HG03097 (cell line): Measurements from ENCODE around the gene DESI1.
"Not testable (repeated sequence)": the region's sequence is repeated elsewhere in the genome, so short reads cannot be mapped to it uniquely, and the experiment has no call there.

ENCODE experiments used
- ATAC-seq: cut with Tn5 transposase; IDR thresholded peaks from one replicate; pipeline ENCODE4 v1.9.1; 2021; ENCODE audit not compliant: unreplicated experiment, low FRiP score

Gene DESI1

DNA sequence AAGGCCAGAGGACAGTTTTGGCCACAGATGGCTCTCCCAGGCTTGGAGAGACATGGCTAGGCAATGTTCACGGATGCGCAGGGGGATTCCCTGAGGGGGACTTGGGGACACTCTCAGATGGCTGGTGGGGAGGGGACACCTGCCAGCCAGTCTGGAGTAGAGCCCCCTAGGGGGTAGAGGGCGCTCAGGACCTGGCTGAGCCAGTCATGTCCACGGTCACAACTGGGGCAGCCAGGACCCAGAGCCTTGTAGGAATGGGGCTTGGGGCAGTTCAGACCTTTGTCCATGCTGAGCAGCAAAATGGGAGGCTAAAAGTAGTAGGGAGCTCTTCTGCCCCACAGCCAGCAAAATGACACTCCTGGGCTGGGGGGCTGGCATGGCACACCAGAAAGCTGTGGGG is 58.4 kb downstream of the DESI1 start:
- ATAC-seq = no peak

DNA sequence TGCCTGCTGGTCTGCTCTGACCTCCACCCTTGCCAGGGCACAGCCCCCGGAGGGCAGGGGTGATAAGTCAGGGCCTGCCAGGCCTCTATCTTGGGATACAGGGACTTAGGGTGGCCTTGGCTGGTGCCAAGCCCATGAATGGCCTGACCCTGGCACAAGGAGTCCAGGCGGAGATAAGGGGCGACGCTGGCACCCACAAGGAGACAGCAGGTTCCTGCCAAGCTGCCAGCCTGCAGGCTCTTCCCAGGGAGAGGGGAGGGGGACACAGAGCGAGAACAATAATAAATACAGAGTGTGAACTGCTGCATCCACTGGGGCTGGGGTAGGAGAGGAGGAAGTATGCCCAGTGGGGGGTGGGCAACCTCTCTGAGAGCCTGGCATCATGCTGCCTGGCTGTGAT is 59.1 kb downstream of the DESI1 start:
- ATAC-seq = no peak

DNA sequence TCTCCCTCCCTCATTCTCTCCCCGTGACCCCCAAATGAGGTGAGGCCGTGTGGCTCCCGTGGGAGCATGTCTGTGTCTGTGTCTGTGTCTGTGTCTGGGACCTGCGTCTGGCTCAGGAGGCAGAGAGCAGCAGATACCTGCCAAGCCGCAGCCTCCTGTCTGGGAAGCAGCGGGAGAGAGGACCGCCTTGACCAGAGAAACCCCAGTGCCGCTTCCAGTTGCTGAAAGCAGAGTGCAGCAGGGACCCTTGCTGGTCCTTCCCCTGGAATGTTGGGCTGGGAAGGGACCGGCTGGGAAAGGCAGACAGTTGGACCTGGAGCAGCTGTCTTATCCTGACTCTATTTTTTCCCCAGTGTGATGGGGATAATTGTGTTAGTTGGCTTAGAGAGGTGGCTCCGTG is 59.5 kb downstream of the DESI1 start:
- ATAC-seq = no peak

DNA sequence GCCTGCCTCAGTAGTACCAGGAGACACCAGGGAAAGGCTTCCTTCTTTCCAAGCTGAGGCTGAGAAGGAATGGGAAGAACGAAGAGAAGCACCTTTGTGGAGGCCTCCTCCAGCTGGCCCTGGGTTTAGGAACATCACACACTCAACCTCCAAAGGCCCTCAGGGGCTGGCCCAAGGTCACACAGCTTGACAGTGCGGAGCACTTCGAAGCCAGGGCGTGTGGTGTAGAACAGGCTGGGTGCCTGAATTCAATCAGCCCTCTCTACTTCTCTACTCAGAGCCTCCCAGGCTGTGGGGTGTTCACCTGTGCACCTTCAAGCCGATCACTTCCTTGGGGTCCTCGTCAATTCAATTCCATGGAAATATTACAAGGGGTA is 60.8 kb downstream of the DESI1 start:
- ATAC-seq = no peak

DNA sequence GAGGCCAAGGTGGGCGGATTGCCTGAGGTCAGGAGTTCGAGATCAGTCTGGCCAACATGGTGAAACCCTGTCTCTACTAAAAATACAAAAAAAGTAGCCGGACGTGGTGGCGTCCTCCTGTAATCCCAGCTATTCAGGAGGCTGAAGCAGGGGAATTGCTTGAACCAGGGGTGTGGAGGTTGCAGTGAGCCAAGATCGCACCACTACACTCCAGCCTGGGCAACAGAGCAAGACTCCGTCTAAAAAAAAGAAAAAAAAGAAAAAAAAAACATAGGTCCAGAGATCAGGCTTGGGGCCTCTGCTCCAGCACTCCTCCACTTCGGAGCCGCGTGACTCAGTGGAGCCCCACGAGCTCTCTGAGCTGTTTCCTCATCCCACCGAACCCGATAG is 62.6 kb downstream of the DESI1 start:
- ATAC-seq = not testable (repeated sequence)

DNA sequence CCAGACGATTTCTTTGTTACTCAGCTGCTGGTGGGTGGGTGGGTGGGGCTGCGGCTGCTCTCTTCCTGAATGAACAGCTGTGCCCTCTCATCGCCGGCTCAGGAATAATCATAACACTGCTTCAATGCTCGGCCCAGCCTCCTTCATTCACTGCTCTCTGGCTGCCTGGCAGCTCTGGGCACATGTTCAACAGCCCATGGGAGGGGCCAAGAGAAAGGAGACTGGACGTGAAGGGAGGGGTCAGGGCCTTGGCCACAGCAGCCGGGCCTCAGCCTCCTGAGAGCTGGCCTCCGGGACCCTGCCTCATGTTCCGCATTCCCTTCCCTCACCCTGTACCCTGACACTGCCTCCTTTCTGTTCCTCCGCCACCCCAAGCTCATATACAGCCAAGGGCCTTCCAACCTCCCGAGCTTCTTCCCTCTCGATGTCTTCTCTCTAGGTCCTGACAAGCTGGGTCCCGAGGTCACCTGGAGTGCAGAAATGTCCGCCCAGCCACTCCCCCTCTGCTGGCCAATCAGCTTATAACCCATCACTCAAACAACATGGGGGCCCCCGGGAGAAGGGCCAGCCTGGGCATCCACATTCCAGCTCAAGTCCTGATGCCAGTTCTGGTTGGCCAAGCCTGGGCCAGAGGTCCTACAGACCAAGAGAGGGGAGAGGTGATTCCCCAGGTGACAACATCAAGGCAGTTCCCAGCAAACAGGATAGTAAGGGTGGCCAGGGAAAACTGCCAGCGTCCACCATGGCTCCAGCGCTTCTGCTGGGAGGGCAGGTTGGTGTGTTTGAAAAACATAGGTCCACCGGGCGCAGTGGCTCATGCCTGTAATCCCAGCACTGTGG is 63.2 kb downstream of the DESI1 start:
- no peak for ATAC-seq

DNA sequence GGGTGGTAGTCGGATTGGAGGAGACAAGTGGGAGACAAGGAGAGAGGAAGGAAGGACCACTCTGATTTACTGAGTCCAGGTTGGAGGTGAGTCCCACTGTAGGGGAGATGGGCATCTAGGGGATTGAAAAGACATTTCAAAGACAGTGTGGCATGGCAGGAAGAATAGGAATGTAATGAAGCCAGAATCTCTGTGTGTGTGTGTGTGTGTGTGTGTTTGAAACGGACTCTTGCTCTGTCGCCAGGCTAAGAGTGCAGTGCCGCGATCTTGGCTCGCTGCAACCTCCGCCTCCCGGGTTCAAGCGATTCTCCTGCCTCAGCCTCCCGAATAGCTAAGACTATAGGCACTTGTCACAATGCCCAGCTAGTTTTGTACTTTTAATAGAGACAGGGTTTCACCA is 64.3 kb downstream of the DESI1 start:
- no peak for ATAC-seq

DNA sequence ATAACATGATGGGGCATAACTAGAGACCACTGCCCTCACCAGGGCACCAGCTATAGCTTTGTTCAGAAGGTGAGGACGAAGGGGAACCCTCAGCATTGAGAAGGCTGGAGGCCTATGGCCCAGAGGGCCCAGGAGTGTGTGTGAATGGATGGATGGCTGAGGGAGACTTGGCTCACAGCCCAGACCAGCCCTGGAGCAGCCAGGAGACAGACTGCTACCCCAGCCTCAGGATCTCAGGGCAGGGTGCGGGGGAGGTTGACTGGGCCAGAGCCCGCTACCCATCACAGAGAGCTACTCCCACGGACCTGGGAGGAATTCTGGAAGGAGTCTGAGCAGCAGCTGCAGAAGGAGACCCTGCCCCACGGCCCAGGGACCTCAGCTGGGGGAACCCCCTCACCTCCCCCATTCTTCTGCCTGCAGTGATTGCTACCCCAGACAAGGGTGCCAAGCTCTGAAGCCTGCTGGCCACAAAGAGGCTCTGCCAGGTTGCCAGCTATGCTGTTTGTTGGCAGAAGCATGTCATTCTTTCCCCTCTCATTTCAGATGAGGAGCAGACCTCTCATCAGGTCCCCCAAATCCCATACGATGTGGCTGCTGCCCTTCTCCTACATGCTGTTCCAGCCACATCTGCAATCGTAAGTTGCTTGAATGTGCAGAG is 65.4 kb downstream of the DESI1 start:
- no peak for ATAC-seq

DNA sequence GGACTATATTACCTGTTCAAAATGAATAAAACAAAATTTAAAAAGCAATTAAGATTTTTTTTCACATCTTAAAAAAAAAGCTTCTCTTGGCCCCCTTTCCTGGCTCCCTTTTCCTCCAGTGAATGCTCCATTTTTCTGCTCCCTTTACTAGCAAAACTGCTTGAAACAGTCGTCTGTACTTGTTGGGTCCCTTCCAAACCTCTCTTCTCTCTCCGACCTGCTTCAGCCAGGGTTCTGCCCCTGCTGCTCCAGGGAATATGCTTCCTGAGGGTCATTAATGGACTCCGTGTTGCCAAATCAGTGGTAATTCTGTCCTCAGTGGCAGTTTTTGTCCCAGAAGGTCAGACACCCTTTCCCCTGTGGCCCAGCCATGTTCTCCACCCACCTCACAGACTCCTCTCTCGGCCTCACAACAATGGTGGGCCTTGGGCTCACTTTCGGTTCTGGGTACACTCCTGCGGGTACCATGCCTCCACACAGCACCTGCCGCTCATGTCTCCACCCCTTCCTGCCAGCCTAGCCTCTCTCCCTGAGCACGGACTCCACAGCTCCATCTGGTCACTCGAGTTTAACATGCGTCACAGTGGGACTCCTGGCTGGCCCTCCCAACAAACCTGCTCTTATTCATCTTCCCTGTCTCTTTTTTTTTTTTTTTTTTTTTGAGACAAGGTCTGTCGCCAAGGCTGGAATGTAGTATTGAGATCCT is 68.8 kb downstream of the DESI1 start:
- ATAC-seq = no peak

DNA sequence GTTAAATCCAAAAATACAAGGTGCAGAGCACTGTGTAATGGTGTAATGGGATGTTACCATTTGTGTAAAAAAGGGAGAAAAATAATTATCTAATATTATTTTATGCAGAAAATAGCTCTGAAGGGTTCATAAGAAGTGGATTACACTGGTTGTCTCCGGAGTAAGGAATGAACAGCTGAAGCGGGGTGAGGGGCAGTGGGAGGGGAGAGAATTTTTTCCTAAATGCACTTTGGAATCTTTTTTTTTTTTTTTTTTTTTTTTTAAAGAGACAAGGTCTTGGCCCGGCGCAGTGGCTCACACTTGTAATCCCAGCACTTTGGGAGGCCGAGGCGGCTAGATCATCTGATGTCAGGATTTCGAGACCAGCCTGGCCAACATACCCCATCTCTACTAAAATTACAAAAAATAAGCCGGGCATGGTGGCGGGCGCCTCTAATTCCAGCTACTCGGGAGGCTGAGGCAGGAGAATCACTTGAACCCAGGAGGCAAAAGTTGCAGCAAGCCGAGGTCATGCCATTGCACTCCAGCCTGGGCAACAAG is 69.8 kb downstream of the DESI1 start:
- no peak for ATAC-seq

DNA sequence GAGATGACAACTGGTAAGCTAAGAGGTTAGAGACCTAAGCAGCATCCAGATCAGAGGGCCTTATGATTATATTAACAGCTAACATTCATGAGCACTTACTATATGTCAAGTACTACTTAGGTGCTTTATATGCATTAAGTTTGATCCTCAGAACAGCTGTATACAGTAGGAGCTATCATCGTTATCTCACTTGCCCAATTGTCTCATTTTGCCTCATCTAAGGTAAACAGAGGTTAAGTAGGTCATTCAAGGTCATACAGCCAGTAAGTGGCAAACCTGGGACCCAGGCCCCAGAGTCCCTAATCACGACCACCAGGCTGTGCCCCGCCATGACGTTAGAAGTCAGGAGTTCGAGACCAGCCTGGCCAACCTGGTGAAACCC is 72.0 kb downstream of the DESI1 start:
- ATAC-seq = no peak
